Renal pelvis (tissue), 4 donors: ENCODE data around the gene CRLF3. TPM values are rescaled to one million over a fixed set of nuclear protein-coding genes. Genes with fewer than 3 reads are reported as not detected.
"Not testable (repeated sequence)": the region's sequence is repeated elsewhere in the genome, so short reads cannot be mapped to it uniquely, and the experiment has no call there.

Experiments used
- DNase-seq: peaks from one replicate; pipeline ENCODE4 v3.0.0-alpha.2; 2013
- polyA plus RNA-seq, 3 donors: library from polyadenylated mRNA; unstranded; fragments of 120-200 nt; gene quantifications; one replicate each; pipeline ENCODE4 v1.2.1, GENCODE V29; 2013; ENCODE audit not compliant: insufficient read length in 3 of 3

CRLF3 gene
- polyA plus RNA-seq, 3 donors: 11.2 to 27.8 (median 25.2) TPM

- DNase-seq: no peak
These were observed 4.4 kb downstream of the CRLF3 start for GRCh38 chr17:30819971-30820705.

- DNase-seq: no peak
These were observed 8.3 kb downstream of the CRLF3 start for GRCh38 chr17:30816165-30816564.

- not testable (repeated sequence) for DNase-seq
These were observed 9.6 kb downstream of the CRLF3 start for GRCh38 chr17:30814860-30815259.

- DNase-seq: not testable (repeated sequence)
These were observed 10.3 kb downstream of the CRLF3 start for GRCh38 chr17:30814236-30814635.

- no peak for DNase-seq
These were observed 12.0 kb downstream of the CRLF3 start for GRCh38 chr17:30812218-30813177.

GRCh38 chr17:30809867-30810266 lies 14.6 kb downstream of the CRLF3 start:
- DNase-seq: no peak

- no peak for DNase-seq
These were observed 15.7 kb downstream of the CRLF3 start for GRCh38 chr17:30808785-30809286.

GRCh38 chr17:30807896-30808295 lies 16.6 kb downstream of the CRLF3 start:
- no peak for DNase-seq

GRCh38 chr17:30805944-30806456 lies 18.5 kb downstream of the CRLF3 start:
- no peak for DNase-seq

- DNase-seq: no peak
These were observed 22.8 kb downstream of the CRLF3 start for GRCh38 chr17:30801671-30802070.

GRCh38 chr17:30796016-30796415 lies 28.5 kb downstream of the CRLF3 start:
- DNase-seq: no peak

GRCh38 chr17:30794372-30794771 lies 30.1 kb downstream of the CRLF3 start:
- no peak for DNase-seq

- no peak for DNase-seq
These were observed 31.1 kb downstream of the CRLF3 start for GRCh38 chr17:30793282-30793977.

- no peak for DNase-seq
These were observed 34.2 kb downstream of the CRLF3 start for GRCh38 chr17:30790279-30790678.

GRCh38 chr17:30788918-30789317 lies 35.6 kb downstream of the CRLF3 start:
- DNase-seq: no peak

- no peak for DNase-seq
These were observed 42.3 kb downstream of the CRLF3 start for GRCh38 chr17:30782206-30782605.

- no peak for DNase-seq
These were observed 44.1 kb downstream of the CRLF3 start for GRCh38 chr17:30780343-30780742.

- not testable (repeated sequence) for DNase-seq
These were observed 55.7 kb downstream of the CRLF3 start for GRCh38 chr17:30768771-30769170.

GRCh38 chr17:30767641-30768404 lies 56.7 kb downstream of the CRLF3 start:
- DNase-seq: not testable (repeated sequence)

GRCh38 chr17:30761060-30761459 lies 63.4 kb downstream of the CRLF3 start:
- no peak for DNase-seq

GRCh38 chr17:30753291-30753690 lies 71.2 kb downstream of the CRLF3 start:
- not testable (repeated sequence) for DNase-seq
